H1 (cell line): Measurements from ENCODE around the gene AKAP12. TPM values are rescaled to one million over a fixed set of nuclear protein-coding genes. Genes with fewer than 3 reads are reported as not detected.

Source experiments
- CTCF ChIA-PET: fragments of 300-600 bp; sonication (Branson Sonifier 250); formaldehyde crosslinking; loops from one replicate; lab custom pipeline; 2021; ENCODE audit not compliant: partially characterized antibody; lab: Charles Lee
- POLR2A ChIA-PET: fragments of 300-600 bp; sonication (Branson Sonifier 250); formaldehyde crosslinking; loops from one replicate; lab custom pipeline; 2021; ENCODE audit warnings: inconsistent platforms; ENCODE audit not compliant: partially characterized antibody; lab: Charles Lee
- DNase-seq, 2 experiments: peaks; one replicate each; pipeline versions ENCODE4 v3.0.0 to v3.0.0-alpha.2; 2010 to 2022; ENCODE audit warnings: low spot score in 2 of 2, low read depth in 1 of 2, mixed read lengths in 1 of 2
- FAIRE-seq: peaks from 2 replicates; lab custom pipeline; 2011; peaks lifted over from hg19 to GRCh38; lab: Jason Lieb, UNC
- H2AFZ ChIP-seq: 2 replicates; pipeline ENCODE4 v1.8.1; 2012; ENCODE audit warnings: low read length, inconsistent platforms
- H2AK5ac ChIP-seq: 2 replicates; pipeline ENCODE4 v1.6.1; 2013; ENCODE audit warnings: low read depth, low read length
- H2BK120ac ChIP-seq: replicated peaks from 2 replicates; pipeline ENCODE3; 2013; ENCODE audit warnings: low read depth, low read length, inconsistent platforms
- H2BK12ac ChIP-seq: 2 replicates; pipeline ENCODE4 v1.6.1; 2013; ENCODE audit warnings: low read depth, low read length
- H2BK15ac ChIP-seq: 2 replicates; pipeline ENCODE4 v1.6.1; 2013; ENCODE audit warnings: low read length
- H2BK20ac ChIP-seq: 2 replicates; pipeline ENCODE4 v1.6.1; 2013; ENCODE audit warnings: low read length
- H2BK5ac ChIP-seq: 2 replicates; pipeline ENCODE4 v1.6.1; 2013; ENCODE audit warnings: low read depth, low read length
- H3K14ac ChIP-seq: 2 replicates; pipeline ENCODE4 v1.6.1; 2013; ENCODE audit warnings: inconsistent platforms; ENCODE audit not compliant: insufficient read length
- H3K18ac ChIP-seq: 2 replicates; pipeline ENCODE4 v1.6.1; 2013; ENCODE audit warnings: low read length; ENCODE audit errors: extremely low read depth
- H3K23ac ChIP-seq: 2 replicates; pipeline ENCODE4 v1.6.1; 2013; ENCODE audit warnings: inconsistent platforms; ENCODE audit not compliant: insufficient read length
- H3K23me2 ChIP-seq: 2 replicates; pipeline ENCODE4 v1.6.1; 2013; ENCODE audit warnings: low read depth, low read length
- H3K27ac ChIP-seq: 2 replicates; pipeline ENCODE4 v1.6.1; 2011; ENCODE audit warnings: low read depth, low read length, inconsistent platforms
- H3K27me3 ChIP-seq, 4 experiments: replicated peaks in 1 of 4; 1 replicate in 1 of 4; 2 replicates in 3 of 4; pipeline versions ENCODE4 v1.6.1 to v1.8.1; 2011 to 2013; ENCODE audit warnings: low read length in 3 of 4, mild to moderate bottlenecking in 3 of 4, inconsistent platforms in 2 of 4, mixed read lengths in 2 of 4, moderate library complexity in 1 of 4; ENCODE audit not compliant: control insufficient read depth in 3 of 4, insufficient read depth in 3 of 4; ENCODE audit errors: extremely low read depth in 1 of 4
- H3K36me3 ChIP-seq, 4 experiments: 2 replicates each; pipeline versions ENCODE4 v1.6.1 to v1.8.1; 2011 to 2013; ENCODE audit warnings: mild to moderate bottlenecking in 4 of 4, low read length in 3 of 4, moderate library complexity in 2 of 4, control low read depth in 1 of 4, inconsistent platforms in 1 of 4; ENCODE audit not compliant: insufficient read depth in 4 of 4, control insufficient read depth in 2 of 4
- H3K4ac ChIP-seq: replicated peaks from 2 replicates; pipeline ENCODE3; 2013; ENCODE audit warnings: low read length, low read depth, mixed read lengths, inconsistent platforms; ENCODE audit not compliant: insufficient read length
- H3K4me1 ChIP-seq, 4 experiments: replicated peaks in 1 of 4; 1 replicate in 1 of 4; 2 replicates in 3 of 4; pipeline versions ENCODE4 v1.6.1 to v1.8.1; 2011 to 2013; ENCODE audit warnings: low read length in 3 of 4, inconsistent platforms in 2 of 4, mixed read lengths in 1 of 4; ENCODE audit not compliant: insufficient read depth in 4 of 4, control insufficient read depth in 3 of 4
- H3K4me2 ChIP-seq, 2 experiments: 2 replicates each; pipeline versions ENCODE4 v1.6.1 to v1.8.1; 2011 to 2013; ENCODE audit warnings: low read depth in 2 of 2, low read length in 2 of 2, control low read depth in 1 of 2, inconsistent platforms in 1 of 2, mild to moderate bottlenecking in 1 of 2; ENCODE audit not compliant: insufficient read depth in 1 of 2
- H3K4me3 ChIP-seq, 4 experiments: fragments of 200-600, 300-600 bp in 1 of 4; sonication (generic), shearing (Covaris generic), sonication (Bioruptor Twin) in 1 of 4; 2 replicates each; pipeline versions ENCODE4 v1.5.1 to v1.8.1; 2011 to 2016; ENCODE audit warnings: low read length in 4 of 4, low read depth in 3 of 4, control low read depth in 2 of 4, inconsistent platforms in 2 of 4, mild to moderate bottlenecking in 2 of 4, mixed read lengths in 1 of 4, moderate library complexity in 1 of 4; ENCODE audit not compliant: insufficient read depth in 2 of 4; ENCODE audit errors: extremely low read depth in 1 of 4
- H3K56ac ChIP-seq: replicated peaks from 2 replicates; pipeline ENCODE3; 2013; ENCODE audit warnings: low read depth, mild to moderate bottlenecking, mixed read lengths, low read length, inconsistent platforms; ENCODE audit not compliant: insufficient read length
- H3K79me1 ChIP-seq: 2 replicates; pipeline ENCODE4 v1.6.1; 2013; ENCODE audit warnings: low read depth, low read length, control low read depth
- H3K79me2 ChIP-seq, 2 experiments: 2 replicates each; pipeline versions ENCODE4 v1.6.1 to v1.8.1; 2012 to 2013; ENCODE audit warnings: low read length in 2 of 2, mild to moderate bottlenecking in 2 of 2, inconsistent platforms in 1 of 2; ENCODE audit not compliant: insufficient read depth in 2 of 2, control insufficient read depth in 1 of 2
- H3K9ac ChIP-seq, 4 experiments: replicated peaks in 1 of 4; 1 replicate in 1 of 4; 2 replicates in 3 of 4; pipeline versions ENCODE4 v1.6.1 to v1.8.1; 2011 to 2013; ENCODE audit warnings: low read depth in 3 of 4, low read length in 3 of 4, control low read depth in 2 of 4, mild to moderate bottlenecking in 2 of 4, moderate library complexity in 2 of 4, inconsistent platforms in 1 of 4; ENCODE audit errors: extremely low read depth in 1 of 4
- H3K9me3 ChIP-seq, 2 experiments: 2 replicates each; pipeline versions ENCODE4 v1.6.1 to v1.8.1; 2012 to 2013; ENCODE audit warnings: mild to moderate bottlenecking in 2 of 2, moderate library complexity in 2 of 2, control low read depth in 1 of 2, inconsistent platforms in 1 of 2, low read depth in 1 of 2, low read length in 1 of 2, mixed read lengths in 1 of 2; ENCODE audit not compliant: insufficient read depth in 2 of 2
- H4K20me1 ChIP-seq, 2 experiments: replicated peaks in 1 of 2; 2 replicates each; pipeline versions ENCODE3 to v1.8.1; 2011 to 2013; ENCODE audit warnings: inconsistent platforms in 2 of 2, low read length in 2 of 2, mild to moderate bottlenecking in 1 of 2; ENCODE audit not compliant: insufficient read depth in 2 of 2, control insufficient read depth in 1 of 2
- H4K5ac ChIP-seq: 2 replicates; pipeline ENCODE4 v1.6.1; 2013; ENCODE audit warnings: low read length, low read depth, mixed read lengths, inconsistent platforms; ENCODE audit not compliant: insufficient read length
- H4K8ac ChIP-seq: 2 replicates; pipeline ENCODE4 v1.8.0; 2013; ENCODE audit warnings: mild to moderate bottlenecking, moderate library complexity, low read length, inconsistent platforms; ENCODE audit not compliant: insufficient read depth; ENCODE audit errors: extremely low read depth
- H4K91ac ChIP-seq: replicated peaks from 2 replicates; pipeline ENCODE3; 2013; ENCODE audit warnings: low read length, mixed read lengths, inconsistent platforms; ENCODE audit not compliant: insufficient read length
- BRCA1 ChIP-seq: IDR thresholded peaks from 2 replicates; pipeline ENCODE4 v1.6.1; 2012; ENCODE audit warnings: low read depth, low read length, improper control_type of control experiment
- CTBP2 ChIP-seq: IDR thresholded peaks from 2 replicates; pipeline ENCODE4 v1.7.0; 2011; ENCODE audit warnings: borderline replicate concordance, mild to moderate bottlenecking, moderate library complexity, mixed read lengths, low read length; ENCODE audit not compliant: insufficient read depth, insufficient read length
- KDM1A ChIP-seq: fragments of 200-600, 300-600 bp; sonication (generic); IDR thresholded peaks from 2 replicates; pipeline ENCODE4 v1.7.1; 2016; ENCODE audit warnings: mild to moderate bottlenecking, low read length, borderline replicate concordance
- NRF1 ChIP-seq: IDR thresholded peaks from 2 replicates; pipeline ENCODE4 v1.6.1; 2011; ENCODE audit warnings: mild to moderate bottlenecking, low read depth, low read length, improper control_type of control experiment
- RXRA ChIP-seq: IDR thresholded peaks from 2 replicates; pipeline ENCODE4 v1.6.1; 2011; ENCODE audit warnings: low read depth, mild to moderate bottlenecking, low read length, moderate library complexity; ENCODE audit not compliant: insufficient read depth
- SIRT6 ChIP-seq: IDR thresholded peaks from one replicate; pipeline ENCODE4 v1.7.1; 2012; ENCODE audit warnings: low read length, inconsistent platforms
- SUZ12 ChIP-seq: fragments of 200-600 bp; sonication (generic); IDR thresholded peaks from 2 replicates; pipeline ENCODE4 v1.6.1; 2012; ENCODE audit warnings: mild to moderate bottlenecking, inconsistent platforms, low read length, moderate library complexity, mixed read lengths
- TAF1 ChIP-seq: IDR thresholded peaks from 2 replicates; pipeline ENCODE4 v1.6.1; 2011; ENCODE audit warnings: mild to moderate bottlenecking, low read depth, low read length
- WGBS, 2 experiments: shearing (Covaris generic) in 1 of 2; methylation state at CpG; one replicate each; pipeline versions ENCODE4 v1.1.6 to v1.1.7; 2013 to 2015; ENCODE audit warnings: low lambda C conversion rate in 2 of 2, mixed read lengths in 2 of 2, inconsistent platforms in 1 of 2, low coverage in 1 of 2, missing lambda C conversion rate in 1 of 2; ENCODE audit not compliant: insufficient replicate concordance in 2 of 2, insufficient coverage in 1 of 2, insufficient read length in 1 of 2; ENCODE audit errors: extremely low coverage in 1 of 2, missing lambda C conversion rate in 1 of 2; 5-methylcytosine and 5-hydroxymethylcytosine counted together
- polyA plus RNA-seq, 7 experiments: library from polyadenylated mRNA; depleted of rRNA in 3 of 7; stranded (reverse) in 5 of 7; unstranded in 2 of 7; fragments of >200 nt in 5 of 7; fragments of 200-250 nt in 2 of 7; gene quantifications; 1 replicate in 5 of 7; 2 replicates in 1 of 7; 4 replicates in 1 of 7; pipeline versions ENCODE4 v1.2.1 to v1.2.3, GENCODE V29; 2011 to 2013; ENCODE audit warnings: missing spikeins in 2 of 7, mixed read lengths in 2 of 7
- total RNA-seq: library from RNA; stranded (reverse); fragmentation: NEBNext Ultra II Directional; extraction: Animal tissue kit (Norgen Biotek cat#: 25700); gene quantifications from 2 replicates; pipeline ENCODE4 v1.2.1, GENCODE V29; 2021

The AKAP12 gene
- total and polyA plus RNA-seq, 2 of the 8 experiments (the other 6 are each of a cell fraction or from before 2014, with no cell fraction given), result 14.6 to 79.2 TPM

GRCh38 chr6:151385177-151385576 lies 145.4 kb downstream of the AKAP12 start:
- no peak overlapping the region for H2BK12ac ChIP-seq
- no peak for FAIRE-seq
- peaks cover 3% of the 10 kb centered on the region; the same call in 1 of the 2 replicates for H3K23me2 ChIP-seq
- no peak overlapping the region for H3K23ac ChIP-seq
- H3K36me3 ChIP-seq, result no peaks in the 10 kb centered on the region; a peak in 1 of 8 replicates
- H4K5ac ChIP-seq, result no peak overlapping the region
- ChIA-PET POLR2A (interaction anchor here (1.2 to 2.4 kb wide), 2 partner anchors 10 to 16 kb away, joined by 3 to 9 read pairs; no protein-coding TSS in a partner anchor), CTCF (interaction anchor here (0.7 to 1.5 kb wide), 2 partner anchors 10 to 12 kb away, joined by 3 read pairs; no protein-coding TSS in a partner anchor)
- no peak overlapping the region for H3K4ac ChIP-seq
- no peak overlapping the region for H3K27ac ChIP-seq
- H2BK20ac ChIP-seq, result no peak overlapping the region
- no peak overlapping the region for H2AFZ ChIP-seq
- no peaks in the 10 kb centered on the region for H3K27me3 ChIP-seq
- H3K79me2 ChIP-seq, result peaks cover 7 to 74% of the 10 kb centered on the region in 2 experiments
- H3K18ac ChIP-seq, result no peak overlapping the region
- no peak overlapping the region for H3K4me2 ChIP-seq
- peaks cover 0 to 4% (median 1%) of the 10 kb centered on the region in 4 experiments; a peak in 5 of 7 replicates for H3K4me1 ChIP-seq
- no peak overlapping the region for H3K14ac ChIP-seq
- DNase-seq, result no peak
- no peak overlapping the region for H4K8ac ChIP-seq
- peaks cover 6% of the 10 kb centered on the region for H3K79me1 ChIP-seq
- H3K9me3 ChIP-seq, result no peaks in the 10 kb centered on the region
- no peak overlapping the region for H4K91ac ChIP-seq
- no peak overlapping the region for H2BK15ac ChIP-seq
- WGBS, 2 experiments, result 100% methylated on average over 1 of the region's 1 CpG; no CpG with 5 or more reads in 1 of the 2 experiments
- H2BK5ac ChIP-seq, result no peak overlapping the region
- no peak overlapping the region for H3K56ac ChIP-seq
- H3K9ac ChIP-seq, result no peak overlapping the region
- H2AK5ac ChIP-seq, result no peak overlapping the region
- TF ChIP-seq SUZ12 (no peak), CTBP2 (no peak), SIRT6 (no peak), RXRA (no peak), BRCA1 (no peak), NRF1 (no peak), KDM1A (no peak), TAF1 (no peak)
- peaks cover 0 to 2% of the 10 kb centered on the region in 2 experiments for H4K20me1 ChIP-seq
- H2BK120ac ChIP-seq, result no peak overlapping the region
- no peak overlapping the region for H3K4me3 ChIP-seq
